NT2/D1 (cell line): ENCODE results near the gene VPS33B.

Experiments used
- SUZ12 ChIP-seq: IDR thresholded peaks from 2 replicates; pipeline ENCODE4 v1.6.1; 2011; ENCODE audit not compliant: insufficient read length, insufficient read depth; ENCODE audit errors: extremely low read depth
- ZNF274 ChIP-seq: IDR thresholded peaks from 2 replicates; pipeline ENCODE4 v1.6.1; 2011; ENCODE audit warnings: mild to moderate bottlenecking, low read depth, low read length

DNA sequence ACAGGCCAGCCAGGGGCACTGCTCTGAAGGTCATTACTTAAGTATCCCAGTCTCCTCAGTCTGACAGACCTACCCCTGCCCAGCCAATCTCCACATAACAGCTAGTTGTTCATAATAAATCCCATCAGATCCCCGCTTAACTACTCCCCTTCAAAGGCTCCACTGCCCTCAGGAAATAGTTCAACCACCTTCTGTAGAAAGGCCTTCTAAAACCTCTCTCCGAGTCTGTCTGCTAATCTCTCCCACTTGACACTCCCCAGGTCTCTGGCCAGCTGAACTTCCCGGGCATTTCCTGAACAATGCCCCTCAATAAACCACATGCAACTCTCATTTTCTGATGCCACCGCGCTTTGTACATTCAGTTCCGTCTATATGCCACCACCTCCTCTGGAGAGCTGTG lies 34.1 kb downstream of the VPS33B start:
- TF ChIP-seq SUZ12: no peak
- no peak for TF ChIP-seq ZNF274
